Astrocyte (in vitro differentiated cells and primary cell): Measurements from ENCODE around the gene CLEC16A. TPM values are rescaled to one million over a fixed set of nuclear protein-coding genes. Genes with fewer than 3 reads are reported as not detected.
A peak's percentile ranks its signal among the peaks of the same experiment; 100 is the strongest.
"Not testable (repeated sequence)": the region's sequence is repeated elsewhere in the genome, so short reads cannot be mapped to it uniquely, and the experiment has no call there.

ENCODE experiments used
- DNase-seq: peaks from one replicate; pipeline ENCODE4 v3.0.0-alpha.2; 2010; ENCODE audit warnings: low read depth
- FAIRE-seq: peaks from 2 replicates; lab custom pipeline; 2011; peaks lifted over from hg19 to GRCh38; lab: Jason Lieb, UNC
- H2AFZ ChIP-seq: 2 replicates; pipeline ENCODE4 v1.6.0; 2012; ENCODE audit warnings: low read depth, low read length, inconsistent platforms
- H3K27ac ChIP-seq: 2 replicates; pipeline ENCODE4 v1.5.1; 2011; ENCODE audit warnings: low read depth, low read length, inconsistent platforms
- H3K27me3 ChIP-seq: 2 replicates; pipeline ENCODE4 v1.6.0; 2011; ENCODE audit warnings: low read length, inconsistent platforms; ENCODE audit not compliant: insufficient read depth
- H3K36me3 ChIP-seq: 2 replicates; pipeline ENCODE4 v1.5.1; 2011; ENCODE audit warnings: low read length, inconsistent platforms; ENCODE audit not compliant: insufficient read depth
- H3K4me1 ChIP-seq: 2 replicates; pipeline ENCODE4 v1.5.1; 2011; ENCODE audit warnings: low read length, inconsistent platforms; ENCODE audit not compliant: insufficient read depth
- H3K4me2 ChIP-seq: 2 replicates; pipeline ENCODE4 v1.6.0; 2012; ENCODE audit warnings: low read length, inconsistent platforms
- H3K4me3 ChIP-seq: 2 replicates; pipeline ENCODE4 v1.5.1; 2011; ENCODE audit warnings: low read depth, mild to moderate bottlenecking, low read length, inconsistent platforms; ENCODE audit not compliant: insufficient read depth
- H3K79me2 ChIP-seq: 2 replicates; pipeline ENCODE4 v1.6.0; 2012; ENCODE audit warnings: mild to moderate bottlenecking, low read length, inconsistent platforms; ENCODE audit not compliant: insufficient read depth
- H3K9ac ChIP-seq: 2 replicates; pipeline ENCODE4 v1.6.0; 2012; ENCODE audit warnings: mild to moderate bottlenecking, low read length, inconsistent platforms
- H3K9me3 ChIP-seq: 2 replicates; pipeline ENCODE4 v1.5.1; 2012; ENCODE audit warnings: low read depth, mild to moderate bottlenecking, low read length, inconsistent platforms; ENCODE audit not compliant: insufficient read depth
- H4K20me1 ChIP-seq: 2 replicates; pipeline ENCODE4 v1.6.0; 2012; ENCODE audit warnings: low read length, inconsistent platforms; ENCODE audit not compliant: insufficient read depth
- H3K27ac Mint-ChIP-seq: one replicate; pipeline ENCODE4 v1.8.0; 2021; ENCODE audit warnings: mild to moderate bottlenecking, mixed read lengths; ENCODE audit not compliant: unreplicated experiment
- H3K27me3 Mint-ChIP-seq: one replicate; pipeline ENCODE4 v1.8.0; 2021; ENCODE audit warnings: low read depth, mixed read lengths; ENCODE audit not compliant: unreplicated experiment
- H3K36me3 Mint-ChIP-seq: one replicate; pipeline ENCODE4 v1.8.0; 2021; ENCODE audit warnings: low read depth, mixed read lengths; ENCODE audit not compliant: unreplicated experiment
- H3K4me1 Mint-ChIP-seq: one replicate; pipeline ENCODE4 v1.8.0; 2021; ENCODE audit warnings: low read depth, mixed read lengths; ENCODE audit not compliant: unreplicated experiment
- H3K4me3 Mint-ChIP-seq: one replicate; pipeline ENCODE4 v1.8.0; 2021; ENCODE audit warnings: mild to moderate bottlenecking, moderate library complexity, mixed read lengths; ENCODE audit not compliant: unreplicated experiment
- H3K9me3 Mint-ChIP-seq: one replicate; pipeline ENCODE4 v1.8.0; 2021; ENCODE audit warnings: mild to moderate bottlenecking, mixed read lengths; ENCODE audit not compliant: unreplicated experiment
- CTCF ChIP-seq: IDR thresholded peaks from 2 replicates; pipeline ENCODE4 v1.5.1; 2011; ENCODE audit warnings: low read depth, mild to moderate bottlenecking, inconsistent platforms, low read length, moderate library complexity; ENCODE audit not compliant: insufficient read depth
- EZH2 ChIP-seq: IDR thresholded peaks from 2 replicates; pipeline ENCODE4 v1.6.1; 2012; ENCODE audit warnings: mild to moderate bottlenecking, low read length, inconsistent platforms; ENCODE audit not compliant: insufficient read depth
- total RNA-seq: library from RNA; stranded (reverse); gene quantifications from 2 replicates; pipeline ENCODE4 v1.2.1, GENCODE V29; 2021

Gene CLEC16A
- total RNA-seq, 1 donor from 2014 or later = 31.7 TPM

- Histone ChIP-seq H3K27me3 (no peaks in the 10 kb centered on the region), H2AFZ (no peak overlapping the region), H3K4me2 (no peak overlapping the region), H3K79me2 (no peaks in the 10 kb centered on the region), H4K20me1 (no peaks in the 10 kb centered on the region), H3K9me3 (no peaks in the 10 kb centered on the region), H3K36me3 (no peaks in the 10 kb centered on the region), H3K4me3 (no peak overlapping the region), H3K27ac (peak overlapping the region; percentile 94), H3K4me1 (peaks cover 46% of the 10 kb centered on the region), H3K9ac (peak overlapping the region; percentile 74)
- FAIRE-seq (no peak), DNase-seq (no peak)
- Mint-ChIP-seq H3K27ac (peak overlapping the region; percentile 87), H3K27me3 (no peaks in the 10 kb centered on the region), H3K4me1 (peaks cover 42% of the 10 kb centered on the region), H3K9me3 (no peaks in the 10 kb centered on the region), H3K4me3 (no peak overlapping the region), H3K36me3 (peaks cover 6% of the 10 kb centered on the region)
- TF ChIP-seq EZH2 (no peak), CTCF (no peak)
These were observed 156.9 kb downstream of the CLEC16A start for GRCh38 chr16:11101283-11101682.

- Mint-ChIP-seq H3K4me1 (peaks cover 40% of the 10 kb centered on the region), H3K27me3 (no peaks in the 10 kb centered on the region), H3K27ac (peak overlapping the region; percentile 87), H3K36me3 (peaks cover 6% of the 10 kb centered on the region), H3K4me3 (no peak overlapping the region), H3K9me3 (no peaks in the 10 kb centered on the region)
- peaks cover 46% of the 10 kb centered on the region for H3K4me1 ChIP-seq
- H4K20me1 ChIP-seq = no peaks in the 10 kb centered on the region
- H3K4me3 ChIP-seq = no peak overlapping the region
- peak overlapping the region; percentile 94 for H3K27ac ChIP-seq
- TF ChIP-seq CTCF (peak; percentile 3), EZH2 (no peak)
- H3K27me3 ChIP-seq = no peaks in the 10 kb centered on the region
- no peaks in the 10 kb centered on the region for H3K9me3 ChIP-seq
- H3K36me3 ChIP-seq = no peaks in the 10 kb centered on the region
- DNase-seq = peak; percentile 82
- no peak overlapping the region for H2AFZ ChIP-seq
- peak overlapping the region; percentile 74 for H3K9ac ChIP-seq
- FAIRE-seq = no peak
- H3K4me2 ChIP-seq = no peak overlapping the region
- H3K79me2 ChIP-seq = no peaks in the 10 kb centered on the region
These were observed 157.5 kb downstream of the CLEC16A start for GRCh38 chr16:11101695-11102522.

GRCh38 chr16:11102523-11102898 is 158.1 kb downstream of the CLEC16A start:
- no peak overlapping the region for H2AFZ ChIP-seq
- Mint-ChIP-seq H3K27ac (no peak overlapping the region), H3K36me3 (peaks cover 8% of the 10 kb centered on the region), H3K27me3 (no peaks in the 10 kb centered on the region), H3K4me3 (no peak overlapping the region), H3K9me3 (no peaks in the 10 kb centered on the region), H3K4me1 (peaks cover 42% of the 10 kb centered on the region)
- no peaks in the 10 kb centered on the region for H3K27me3 ChIP-seq
- H3K36me3 ChIP-seq = no peaks in the 10 kb centered on the region
- DNase-seq = no peak
- H3K9me3 ChIP-seq = no peaks in the 10 kb centered on the region
- TF ChIP-seq CTCF = no peak
- no peak for TF ChIP-seq EZH2
- H3K4me3 ChIP-seq = no peak overlapping the region
- H3K4me2 ChIP-seq = no peak overlapping the region
- FAIRE-seq = no peak
- peak overlapping the region; percentile 43 for H3K9ac ChIP-seq
- H3K4me1 ChIP-seq = peaks cover 50% of the 10 kb centered on the region
- no peaks in the 10 kb centered on the region for H4K20me1 ChIP-seq
- H3K27ac ChIP-seq = peak overlapping the region; percentile 32
- H3K79me2 ChIP-seq = no peaks in the 10 kb centered on the region

GRCh38 chr16:11103301-11103700 is 158.9 kb downstream of the CLEC16A start:
- not testable (repeated sequence) for H3K27ac Mint-ChIP-seq

More at GRCh38 chr16:11103301-11103700, 158.9 kb downstream of the CLEC16A start:
- H3K36me3 ChIP-seq, H3K36me3 Mint-ChIP-seq, FAIRE-seq, H3K9me3 ChIP-seq, H3K27ac ChIP-seq, DNase-seq, H3K27me3 Mint-ChIP-seq, H3K9ac ChIP-seq, H3K79me2 ChIP-seq, H3K4me3 ChIP-seq, H3K27me3 ChIP-seq, H3K9me3 Mint-ChIP-seq, H4K20me1 ChIP-seq, H3K4me3 Mint-ChIP-seq, H2AFZ ChIP-seq, H3K4me2 ChIP-seq: not testable (repeated sequence)
- H3K4me1 Mint-ChIP-seq = peaks cover 46% of the 10 kb centered on the region
- peaks cover 57% of the 10 kb centered on the region for H3K4me1 ChIP-seq
